Caco-2 (cell line): ENCODE data around the gene TENM3. TPM values are rescaled to one million over a fixed set of nuclear protein-coding genes. Genes with fewer than 3 reads are reported as not detected.
"Not testable (repeated sequence)": the region's sequence is repeated elsewhere in the genome, so short reads cannot be mapped to it uniquely, and the experiment has no call there.

Source experiments
- Bru-seq: library from RNA; stranded (reverse); fragments of 400-500 nt; gene quantifications from one replicate; lab custom pipeline; 2021; lab: Mats Ljungman, UMichigan
- BruChase-seq, 2 experiments: library from RNA; stranded (reverse); fragments of 400-500 nt; gene quantifications; one replicate each; lab custom pipeline; 2021; lab: Mats Ljungman, UMichigan
- BruUV-seq: library from RNA; stranded (reverse); fragments of 400-500 nt; replicated peaks from 2 replicates; lab custom pipeline; 2021; lab: Mats Ljungman, UMichigan
- CTCF ChIA-PET: fragments of 300-600 bp; sonication (Branson Sonifier 250); formaldehyde crosslinking; loops from one replicate; lab custom pipeline; 2022; ENCODE audit warnings: antibody characterized with exemption; lab: Charles Lee
- POLR2A ChIA-PET: fragments of 300-600 bp; sonication (Branson Sonifier 250); formaldehyde crosslinking; loops from one replicate; lab custom pipeline; 2022; ENCODE audit warnings: antibody characterized with exemption; lab: Charles Lee
- DNase-seq, 2 experiments: peaks; one replicate each; pipeline versions ENCODE4 v3.0.0 to v3.0.0-alpha.2; 2020 to 2022
- H3K27me3 ChIP-seq: replicated peaks from 2 replicates; pipeline ENCODE4 v1.6.0; 2011; ENCODE audit warnings: low read length; ENCODE audit not compliant: control insufficient read depth, insufficient read depth
- H3K36me3 ChIP-seq: 2 replicates; pipeline ENCODE4 v1.5.1; 2011; ENCODE audit warnings: low read length; ENCODE audit not compliant: control insufficient read depth, insufficient read depth
- H3K4me1 ChIP-seq: fragments of 250-450 bp; sonication (Bioruptor Pico); 2 replicates; pipeline ENCODE4 v1.5.1; 2020; ENCODE audit warnings: mild to moderate bottlenecking
- H3K4me3 ChIP-seq: 2 replicates; pipeline ENCODE4 v1.5.1; 2011; ENCODE audit warnings: low read depth, mild to moderate bottlenecking, control low read depth, low read length
- H3K9me3 ChIP-seq: fragments of 250-450 bp; sonication (Bioruptor Pico); 2 replicates; pipeline ENCODE4 v1.5.1; 2020; ENCODE audit warnings: mild to moderate bottlenecking, moderate library complexity
- H3K27ac Mint-ChIP-seq: one replicate; pipeline ENCODE4 v1.8.0; 2022; ENCODE audit warnings: mixed read lengths; ENCODE audit not compliant: unreplicated experiment
- H3K27me3 Mint-ChIP-seq: one replicate; pipeline ENCODE4 v1.8.0; 2022; ENCODE audit warnings: mixed read lengths; ENCODE audit not compliant: insufficient read depth, unreplicated experiment
- H3K36me3 Mint-ChIP-seq: one replicate; pipeline ENCODE4 v1.8.0; 2022; ENCODE audit warnings: mild to moderate bottlenecking, mixed read lengths; ENCODE audit not compliant: insufficient read depth, unreplicated experiment
- H3K4me1 Mint-ChIP-seq: one replicate; pipeline ENCODE4 v1.8.0; 2022; ENCODE audit warnings: low read depth, mixed read lengths; ENCODE audit not compliant: unreplicated experiment
- H3K4me3 Mint-ChIP-seq: one replicate; pipeline ENCODE4 v1.8.0; 2022; ENCODE audit warnings: mild to moderate bottlenecking, moderate library complexity, mixed read lengths; ENCODE audit not compliant: unreplicated experiment
- H3K9me3 Mint-ChIP-seq: one replicate; pipeline ENCODE4 v1.8.0; 2022; ENCODE audit warnings: mixed read lengths; ENCODE audit not compliant: unreplicated experiment
- CTCF ChIP-seq, 2 experiments: fragments of 200-600 bp in 1 of 2; IDR thresholded peaks; 1 replicate in 1 of 2; 2 replicates in 1 of 2; pipeline versions ENCODE4 v1.5.1 to v1.8.0; 2011 to 2022; ENCODE audit warnings: antibody characterized with exemption in 1 of 2, control low read depth in 1 of 2, inconsistent platforms in 1 of 2, low read depth in 1 of 2, low read length in 1 of 2, mild to moderate bottlenecking in 1 of 2, moderate library complexity in 1 of 2; ENCODE audit not compliant: insufficient read depth in 1 of 2, severe bottlenecking in 1 of 2, unreplicated experiment in 1 of 2
- intact Hi-C: fragments of 100-400 bp; cut with micrococcal nuclease; formaldehyde crosslinking; loops from one replicate; pipeline ENCODE4 v1.10.0; 2022; ENCODE audit not compliant: unreplicated experiment
- long read RNA-seq: library from polyadenylated mRNA; stranded (forward); transcript quantifications from one replicate; pipeline ENCODE4 v2.0.0, GENCODE V29; 2022
- total RNA-seq: library from RNA; stranded (reverse); gene quantifications from 2 replicates; pipeline ENCODE4 v1.2.3, GENCODE V29; 2022

Gene TENM3
- total RNA-seq (94.7 and 101 TPM in 2 replicates), Bru-seq, nascent RNA (percentile 85 among the genes with signal in this experiment), BruChase-seq, experiment 1, labeled RNA remaining after a 2-hour chase (percentile 88 among the genes with signal in this experiment), BruChase-seq, experiment 2, labeled RNA remaining after a 6-hour chase (percentile 82 among the genes with signal in this experiment)
- long read RNA-seq, partial matches to known transcripts = 17 of 50 reads
- long read RNA-seq, other reads (novel, unspliced or antisense) = 33 of 50 reads

- H3K36me3 ChIP-seq, H3K9me3 ChIP-seq, H3K27me3 ChIP-seq, H3K4me3 ChIP-seq, POLR2A ChIA-PET, H3K27me3 Mint-ChIP-seq, CTCF ChIA-PET, BruUV-seq: not testable (repeated sequence)
- Mint-ChIP-seq H3K27ac (peak within 1 kb of the TSS; percentile 96), H3K4me1 (peaks cover 49% of the 10 kb centered on the region), H3K36me3 (peaks cover 61% of the 10 kb centered on the region), H3K9me3 (peaks cover 10% of the 10 kb centered on the region), H3K4me3 (peak within 1 kb of the TSS; percentile 86)
- peaks cover 38% of the 10 kb centered on the region for H3K4me1 ChIP-seq
- intact Hi-C loops = loop anchor here (5.0 kb wide), 1 partner anchor 94 kb away; no protein-coding TSS in a partner anchor
- peak; percentile 60 to 82 for DNase-seq
Observed at GRCh38 chr4:182243204-182243603, at the start of gene TENM3. TSS of gene TENM3 (plus strand) at chr4:182243402. CDS start at chr4:182324021, 80,619 bp downstream.

- intact Hi-C loops = no loop called here
- H3K4me1 Mint-ChIP-seq = peaks cover 6% of the 10 kb centered on the region
- no peaks in the 10 kb centered on the region for H3K27me3 ChIP-seq
- peaks cover 9% of the 10 kb centered on the region for H3K4me1 ChIP-seq
- no peak overlapping the region for H3K27ac Mint-ChIP-seq
- H3K4me3 Mint-ChIP-seq = no peak overlapping the region
- DNase-seq = no peak
- H3K27me3 Mint-ChIP-seq = no peaks in the 10 kb centered on the region
- H3K9me3 Mint-ChIP-seq = no peaks in the 10 kb centered on the region
- ChIA-PET POLR2A (no interaction called here), CTCF (interaction anchor here (0.6 kb wide), 1 partner anchor 190 kb away, joined by 3 read pairs; no protein-coding TSS in a partner anchor)
- H3K36me3 Mint-ChIP-seq = peaks cover 13% of the 10 kb centered on the region
- no peaks in the 10 kb centered on the region for H3K9me3 ChIP-seq
- no TSS peak for BruUV-seq
- H3K36me3 ChIP-seq = no peaks in the 10 kb centered on the region
- no peak for TF ChIP-seq CTCF (IDR thresholded peaks at IDR 0.05; ENCODE audit: insufficient read depth in 1 of 2, low read depth in 1 of 2, low read length in 1 of 2, severe bottlenecking in 1 of 2, unreplicated experiment in 1 of 2)
- no peak overlapping the region for H3K4me3 ChIP-seq
Observed at GRCh38 chr4:182194091-182194824, 48.9 kb upstream of the TENM3 start.

- intact Hi-C loops = no loop called here
- H3K4me1 ChIP-seq = peaks cover 4% of the 10 kb centered on the region
- Mint-ChIP-seq H3K9me3 (no peaks in the 10 kb centered on the region), H3K27ac (no peak overlapping the region), H3K4me1 (peaks cover 8% of the 10 kb centered on the region), H3K4me3 (no peak overlapping the region), H3K27me3 (no peaks in the 10 kb centered on the region), H3K36me3 (peaks cover 10% of the 10 kb centered on the region)
- no peaks in the 10 kb centered on the region for H3K36me3 ChIP-seq
- ChIA-PET POLR2A (no interaction called here), CTCF (no interaction called here)
- no peaks in the 10 kb centered on the region for H3K27me3 ChIP-seq
- no peak overlapping the region for H3K4me3 ChIP-seq
- DNase-seq = no peak
- no peaks in the 10 kb centered on the region for H3K9me3 ChIP-seq
- no TSS peak for BruUV-seq
- TF ChIP-seq CTCF (IDR thresholded peaks at IDR 0.05; ENCODE audit: insufficient read depth in 1 of 2, low read depth in 1 of 2, low read length in 1 of 2, severe bottlenecking in 1 of 2, unreplicated experiment in 1 of 2) = no peak
Observed at GRCh38 chr4:182197611-182198010, 45.6 kb upstream of the TENM3 start.
